HCEC 1CT (cell line): ENCODE data around the gene DENND10.
"Not testable (repeated sequence)": the region's sequence is repeated elsewhere in the genome, so short reads cannot be mapped to it uniquely, and the experiment has no call there.

ENCODE experiments used
- DNase-seq: peaks from one replicate; pipeline ENCODE4 v3.0.0-alpha.2; 2017

DENND10 gene

GRCh38 chr10:119176166-119176565 is 72.3 kb downstream of the DENND10 start:
- DNase-seq: no peak

GRCh38 chr10:119177708-119178371 is 73.9 kb downstream of the DENND10 start:
- peak; percentile 18 for DNase-seq

GRCh38 chr10:119178372-119179119 is 74.6 kb downstream of the DENND10 start, which contains the start of gene PRDX3:
Gene PRDX3, minus strand, starts transcription at chr10:119178812. Its CDS starts 22 bp downstream, at chr10:119178790.
- DNase-seq: peak; percentile 85

- DNase-seq: not testable (repeated sequence)
Measured at GRCh38 chr10:119180850-119181400, 77.0 kb downstream of the DENND10 start.

- no peak for DNase-seq
Measured at GRCh38 chr10:119183664-119184412, 79.9 kb downstream of the DENND10 start.
